OCI-LY7 (cell line): ENCODE measurements around the gene ESYT2. TPM values are rescaled to one million over a fixed set of nuclear protein-coding genes. Genes with fewer than 3 reads are reported as not detected.

Source experiments
- BruUV-seq: library from RNA; stranded (reverse); fragments of 400-500 nt; replicated peaks from 2 replicates; lab custom pipeline; 2021; lab: Mats Ljungman, UMichigan
- CTCF ChIA-PET: fragments of 300-600 bp; sonication (Branson Sonifier 250); formaldehyde crosslinking; loops from one replicate; lab custom pipeline; 2022; ENCODE audit warnings: antibody characterized with exemption; ENCODE audit not compliant: unreplicated experiment; lab: Charles Lee
- POLR2A ChIA-PET: fragments of 300-600 bp; sonication (Branson Sonifier 250); formaldehyde crosslinking; loops from one replicate; lab custom pipeline; 2022; ENCODE audit warnings: antibody characterized with exemption; lab: Charles Lee
- DNase-seq: peaks from one replicate; pipeline ENCODE4 v3.0.0-alpha.2; 2015; ENCODE audit warnings: low spot score
- H2AFZ ChIP-seq: fragments of 200-600 bp; sonication (generic), shearing (Covaris generic); 2 replicates; pipeline ENCODE4 v1.6.1; 2014; ENCODE audit warnings: mild to moderate bottlenecking, antibody characterized with exemption, low read length, moderate library complexity
- H3K27ac ChIP-seq: fragments of 200-600 bp; sonication (generic); 2 replicates; pipeline ENCODE4 v1.5.1; 2014; ENCODE audit warnings: mixed run types, low read depth, mild to moderate bottlenecking, moderate library complexity, low read length, inconsistent platforms; ENCODE audit not compliant: poor library complexity, severe bottlenecking
- H3K36me3 ChIP-seq: fragments of 200-600 bp; sonication (generic); 2 replicates; pipeline ENCODE4 v1.6.1; 2014; ENCODE audit warnings: mild to moderate bottlenecking, antibody characterized with exemption, low read length, moderate library complexity, mixed read lengths; ENCODE audit not compliant: insufficient read depth
- H3K4me1 ChIP-seq: fragments of 200-600 bp; sonication (generic); 2 replicates; pipeline ENCODE4 v1.5.1; 2014; ENCODE audit warnings: mild to moderate bottlenecking, low read length; ENCODE audit not compliant: insufficient read depth, poor library complexity, severe bottlenecking
- H3K4me2 ChIP-seq: fragments of 200-600 bp; sonication (generic); 2 replicates; pipeline ENCODE4 v1.6.1; 2014; ENCODE audit warnings: mild to moderate bottlenecking, low read length
- H3K4me3 ChIP-seq: fragments of 200-600 bp; sonication (generic); 2 replicates; pipeline ENCODE4 v1.5.1; 2014; ENCODE audit warnings: mild to moderate bottlenecking, low read depth, low read length; ENCODE audit not compliant: poor library complexity, severe bottlenecking
- H3K79me2 ChIP-seq: fragments of 200-600 bp; sonication (generic); 2 replicates; pipeline ENCODE4 v1.6.1; 2016; ENCODE audit warnings: low read depth, mild to moderate bottlenecking, low read length, moderate library complexity, mixed read lengths; ENCODE audit not compliant: insufficient read depth
- H3K9me2 ChIP-seq: fragments of 200-600 bp; sonication (generic); 2 replicates; pipeline ENCODE4 v1.6.1; 2016; ENCODE audit warnings: mild to moderate bottlenecking, low read length, mixed read lengths; ENCODE audit not compliant: insufficient read depth
- H3K9me3 ChIP-seq: fragments of 200-600 bp; sonication (generic); 2 replicates; pipeline ENCODE4 v1.6.1; 2014; ENCODE audit warnings: mild to moderate bottlenecking, mixed run types, low read length, mixed read lengths
- H4K20me1 ChIP-seq: fragments of 200-600 bp; sonication (generic); 2 replicates; pipeline ENCODE4 v1.6.1; 2014; ENCODE audit warnings: mild to moderate bottlenecking, antibody characterized with exemption, low read length, moderate library complexity, mixed read lengths; ENCODE audit not compliant: insufficient read depth
- CTCF ChIP-seq: fragments of 200-600 bp; sonication (generic); conservative IDR thresholded peaks from 2 replicates; pipeline ENCODE4 v1.5.1; 2014; ENCODE audit warnings: mild to moderate bottlenecking, antibody characterized with exemption, low read length, moderate library complexity, mixed read lengths
- EZH2phosphoT487 ChIP-seq: fragments of 200-600 bp; sonication (generic); IDR thresholded peaks from 2 replicates; pipeline ENCODE4 v1.6.1; 2018; ENCODE audit warnings: low read depth, borderline replicate concordance, mild to moderate bottlenecking, mixed run types, antibody characterized with exemption, low read length, moderate library complexity, mixed read lengths
- intact Hi-C: fragments of 100-400 bp; cut with micrococcal nuclease; formaldehyde crosslinking; loops from one replicate; pipeline ENCODE4 v1.10.0; 2022; ENCODE audit not compliant: unreplicated experiment
- total RNA-seq, 2 experiments: library from RNA; depleted of rRNA in 1 of 2; stranded (reverse); fragments of >200 nt in 1 of 2; shearing (Covaris generic) in 1 of 2; gene quantifications; 2 replicates each; pipeline ENCODE4 v1.2.3, GENCODE V29; 2014 to 2022

The ESYT2 gene
- total RNA-seq, 2 experiments from 2014 or later = 24.2 to 33.7 TPM

- BruUV-seq = no TSS peak
- CTCF ChIA-PET = no interaction called here
These were observed 100.2 kb downstream of the ESYT2 start for GRCh38 chr7:158728911-158729645.

DNA sequence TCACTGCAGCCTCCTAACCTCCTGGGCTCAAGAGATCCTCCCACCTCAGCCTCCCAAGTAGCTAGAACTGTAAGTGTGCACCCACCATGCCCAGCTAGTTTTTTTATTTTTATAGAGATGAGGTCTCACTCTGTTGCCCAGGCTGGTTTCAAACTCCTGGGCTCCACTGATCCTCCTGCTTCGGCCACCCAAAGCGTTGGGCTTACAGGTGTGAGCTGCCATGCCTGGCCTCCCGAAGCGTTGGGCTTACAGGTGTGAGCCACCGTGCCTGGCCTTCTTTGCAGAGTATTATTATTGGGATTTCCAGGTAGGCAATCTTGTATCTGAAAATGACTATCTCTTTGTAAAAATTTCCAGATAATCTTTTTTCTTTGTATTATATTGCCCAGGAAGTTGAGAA lies 101.6 kb downstream of the ESYT2 start:
- H4K20me1 ChIP-seq = no peaks in the 10 kb centered on the region
- no peak overlapping the region for H2AFZ ChIP-seq
- H3K79me2 ChIP-seq = no peaks in the 10 kb centered on the region
- H3K4me2 ChIP-seq = no peak overlapping the region
- no peaks in the 10 kb centered on the region for H3K4me1 ChIP-seq
- DNase-seq = no peak
- H3K36me3 ChIP-seq = no peaks in the 10 kb centered on the region
- BruUV-seq = no TSS peak
- H3K9me2 ChIP-seq = no peaks in the 10 kb centered on the region
- TF ChIP-seq CTCF = no peak
- TF ChIP-seq EZH2phosphoT487 = no peak
- intact Hi-C loops = no loop called here
- no peaks in the 10 kb centered on the region for H3K9me3 ChIP-seq
- H3K4me3 ChIP-seq = no peak overlapping the region
- POLR2A ChIA-PET = no interaction called here
- CTCF ChIA-PET = no interaction called here
- H3K27ac ChIP-seq = no peak overlapping the region

More at GRCh38 chr7:158728911-158729645, 100.2 kb downstream of the ESYT2 start:
- no peaks in the 10 kb centered on the region for H3K9me3 ChIP-seq
- H3K36me3 ChIP-seq = no peaks in the 10 kb centered on the region
- no peaks in the 10 kb centered on the region for H3K9me2 ChIP-seq
- H3K4me2 ChIP-seq = no peak overlapping the region
- no peaks in the 10 kb centered on the region for H3K4me1 ChIP-seq
- no peak for TF ChIP-seq CTCF
- no peak for TF ChIP-seq EZH2phosphoT487
- intact Hi-C loops = no loop called here
- no peak overlapping the region for H3K27ac ChIP-seq
- no peaks in the 10 kb centered on the region for H3K79me2 ChIP-seq
- no peak for DNase-seq
- no peak overlapping the region for H2AFZ ChIP-seq
- no peaks in the 10 kb centered on the region for H4K20me1 ChIP-seq
- no peak overlapping the region for H3K4me3 ChIP-seq
- POLR2A ChIA-PET = no interaction called here

DNA sequence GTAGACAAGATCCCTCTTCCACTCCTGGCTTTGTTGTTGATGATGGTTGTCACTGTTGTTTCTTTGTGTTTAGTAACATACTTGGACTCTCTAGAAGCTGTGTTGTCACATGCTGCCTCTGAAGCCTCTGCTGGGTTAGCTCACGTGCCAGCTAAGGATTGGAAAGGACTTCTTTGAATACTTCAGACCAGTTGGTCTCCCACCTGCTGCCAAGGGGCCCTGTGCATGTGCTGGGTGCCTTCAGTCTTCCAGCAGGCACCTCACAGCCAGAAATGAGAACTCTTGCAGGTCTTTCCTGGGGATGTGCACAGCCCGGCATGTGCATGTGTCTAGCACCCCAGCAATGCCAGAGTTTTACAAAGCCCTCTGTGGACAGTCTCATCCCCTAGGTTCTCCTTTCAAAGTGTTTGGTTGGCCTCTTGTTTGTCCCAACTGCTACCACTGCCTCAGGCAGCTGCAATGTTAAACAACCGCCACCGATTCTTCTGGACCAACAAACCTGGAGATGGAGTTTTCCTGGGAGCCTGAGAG lies 103.0 kb downstream of the ESYT2 start:
- intact Hi-C loops = no loop called here
- no peak overlapping the region for H3K4me2 ChIP-seq
- H2AFZ ChIP-seq = no peak overlapping the region
- no peak for TF ChIP-seq CTCF
- TF ChIP-seq EZH2phosphoT487 = no peak
- no peaks in the 10 kb centered on the region for H3K9me3 ChIP-seq
- no peaks in the 10 kb centered on the region for H3K9me2 ChIP-seq
- no peaks in the 10 kb centered on the region for H4K20me1 ChIP-seq
- no peak overlapping the region for H3K27ac ChIP-seq
- POLR2A ChIA-PET = no interaction called here
- CTCF ChIA-PET = no interaction called here
- no peaks in the 10 kb centered on the region for H3K36me3 ChIP-seq
- DNase-seq = no peak
- no TSS peak for BruUV-seq
- no peaks in the 10 kb centered on the region for H3K4me1 ChIP-seq
- H3K79me2 ChIP-seq = no peaks in the 10 kb centered on the region
- no peak overlapping the region for H3K4me3 ChIP-seq
